Measurements from ENCODE around the gene ELFN2. TPM values are rescaled to one million over a fixed set of nuclear protein-coding genes. Genes with fewer than 3 reads are reported as not detected.
"Not testable (repeated sequence)": the region's sequence is repeated elsewhere in the genome, so short reads cannot be mapped to it uniquely, and the experiment has no call there.

The ELFN2 gene
- total RNA-seq, 1 donor: under 0.01 TPM

- no peak for DNase-seq (ENCODE audit: low read depth in 2 of 3, low spot score in 2 of 3)
Measured at GRCh38 chr22:37340331-37341262, 86.7 kb downstream of the ELFN2 start.

- DNase-seq (ENCODE audit: low read depth in 2 of 3, low spot score in 2 of 3): no peak
Measured at GRCh38 chr22:37338539-37339246, 88.6 kb downstream of the ELFN2 start.

GRCh38 chr22:37337204-37337943 lies 89.9 kb downstream of the ELFN2 start:
- no peak for DNase-seq (ENCODE audit: low read depth in 2 of 3, low spot score in 2 of 3)

GRCh38 chr22:37336579-37336978 lies 90.7 kb downstream of the ELFN2 start:
- no peak for DNase-seq (ENCODE audit: low read depth in 2 of 3, low spot score in 2 of 3)

GRCh38 chr22:37335806-37336199 lies 91.5 kb downstream of the ELFN2 start:
- no peak for DNase-seq (ENCODE audit: low read depth in 2 of 3, low spot score in 2 of 3)

DNA sequence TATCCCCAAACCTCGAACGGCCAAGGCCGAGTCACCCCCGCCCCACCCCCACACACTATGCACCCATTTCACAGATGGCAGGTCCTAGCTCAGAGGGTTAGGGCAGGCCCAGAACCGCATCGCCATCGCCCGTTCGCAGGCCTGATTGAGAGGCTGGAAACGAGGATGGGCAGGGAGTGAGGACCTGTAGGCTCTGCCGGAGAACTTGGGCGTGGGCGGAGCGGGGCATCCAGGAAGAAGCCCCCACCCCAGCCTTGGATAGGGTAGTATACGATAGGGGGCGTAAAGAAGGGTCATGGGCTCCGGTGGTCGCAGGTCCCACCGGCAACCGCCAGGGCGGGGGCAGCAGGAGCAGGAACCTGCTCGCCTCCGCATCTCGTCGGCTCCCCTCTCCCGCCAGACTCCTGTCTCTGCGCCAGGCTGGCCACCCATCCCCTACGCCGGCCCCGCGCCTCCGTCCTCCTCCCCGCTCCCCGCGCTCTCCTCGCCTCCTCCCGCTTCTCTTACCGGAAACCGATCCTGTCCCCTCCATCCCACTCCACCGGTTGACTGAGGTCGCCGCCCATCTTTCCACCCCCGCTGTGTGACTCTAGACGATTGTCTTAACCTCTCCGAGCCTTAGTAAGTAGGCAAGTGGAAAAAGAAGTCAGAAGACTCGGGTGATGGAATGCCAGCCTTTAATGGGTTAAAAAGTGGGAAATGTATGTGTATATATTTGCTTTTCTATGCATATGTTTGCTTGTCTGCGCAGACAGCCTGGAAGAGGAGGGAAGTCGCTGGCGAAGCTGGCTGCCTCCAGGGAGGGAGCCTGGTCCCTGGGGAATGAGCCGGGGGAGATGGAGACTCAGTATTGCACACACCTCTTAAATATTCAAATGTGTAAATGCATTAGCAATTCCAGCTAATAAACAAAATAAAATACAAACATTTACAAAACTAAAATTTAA lies 92.1 kb downstream of the ELFN2 start:
- no peak for DNase-seq (ENCODE audit: low read depth in 2 of 3, low spot score in 2 of 3)

GRCh38 chr22:37334461-37334858 lies 92.8 kb downstream of the ELFN2 start:
- DNase-seq (ENCODE audit: low read depth in 2 of 3, low spot score in 2 of 3): no peak

DNA sequence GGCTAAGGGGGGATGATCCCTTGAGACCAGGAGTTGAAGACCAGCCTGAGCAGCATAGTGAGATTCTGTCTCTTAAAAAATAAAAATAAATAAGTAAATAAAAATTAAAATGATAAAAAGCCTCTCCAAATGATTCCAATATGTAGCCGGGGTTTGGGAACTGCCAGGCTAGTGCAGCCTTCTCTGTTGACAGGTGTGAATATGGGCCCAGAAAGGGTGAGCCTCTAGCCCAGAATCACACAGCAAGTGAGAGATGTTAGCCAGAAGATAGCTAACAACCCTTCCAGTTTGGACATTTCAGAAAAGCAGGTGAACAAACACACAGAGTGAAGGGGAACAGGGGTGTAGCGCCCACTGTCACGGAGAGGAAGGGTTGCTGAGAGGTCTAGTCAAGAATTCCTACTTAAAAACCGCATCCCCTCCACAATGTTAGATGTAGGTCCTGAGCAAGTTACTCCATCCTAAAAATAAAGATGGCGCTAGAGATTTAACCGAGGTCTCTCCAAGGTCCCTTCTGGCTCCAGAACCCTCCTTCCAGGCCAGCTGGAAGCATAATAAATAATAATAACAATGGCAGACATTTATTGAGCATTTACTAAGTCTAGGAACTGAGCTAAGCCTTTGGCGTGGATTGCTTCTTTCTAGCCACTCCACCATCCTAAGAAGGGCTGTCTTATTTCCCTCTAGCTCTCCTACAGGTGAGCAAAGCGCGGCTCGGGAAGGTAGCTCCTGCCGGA lies 93.4 kb downstream of the ELFN2 start:
- no peak for DNase-seq (ENCODE audit: low read depth in 2 of 3, low spot score in 2 of 3)

- peak in 2 of 3 donors; percentile 50 to 55 for DNase-seq (ENCODE audit: low read depth in 2 of 3, low spot score in 2 of 3)
Measured at GRCh38 chr22:37331856-37332536, 95.3 kb downstream of the ELFN2 start.

DNA sequence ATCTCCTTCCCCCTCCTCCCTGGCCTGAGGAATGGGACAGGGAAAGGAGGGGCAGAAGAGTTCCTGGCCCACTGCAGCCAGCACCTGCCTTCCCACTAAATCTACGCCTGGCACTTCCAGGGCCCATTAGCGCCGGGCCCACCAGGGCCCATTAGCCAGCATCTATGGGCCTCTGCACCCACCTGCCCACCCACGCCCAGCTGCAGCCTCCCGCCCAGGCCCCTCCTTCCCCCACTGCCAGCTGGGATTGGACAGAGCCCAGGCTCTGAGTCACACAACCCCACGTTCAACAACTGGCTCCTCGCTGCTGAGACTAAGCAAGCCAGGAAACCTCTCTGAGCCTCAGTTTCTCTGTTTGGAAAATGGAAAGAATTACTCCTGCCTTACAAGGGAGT lies 96.2 kb downstream of the ELFN2 start:
- no peak for DNase-seq (ENCODE audit: low read depth in 2 of 3, low spot score in 2 of 3)

GRCh38 chr22:37330200-37331033 lies 96.9 kb downstream of the ELFN2 start:
- DNase-seq (ENCODE audit: low read depth in 2 of 3, low spot score in 2 of 3): peak in 2 of 3 donors; percentile 42 to 73

DNA sequence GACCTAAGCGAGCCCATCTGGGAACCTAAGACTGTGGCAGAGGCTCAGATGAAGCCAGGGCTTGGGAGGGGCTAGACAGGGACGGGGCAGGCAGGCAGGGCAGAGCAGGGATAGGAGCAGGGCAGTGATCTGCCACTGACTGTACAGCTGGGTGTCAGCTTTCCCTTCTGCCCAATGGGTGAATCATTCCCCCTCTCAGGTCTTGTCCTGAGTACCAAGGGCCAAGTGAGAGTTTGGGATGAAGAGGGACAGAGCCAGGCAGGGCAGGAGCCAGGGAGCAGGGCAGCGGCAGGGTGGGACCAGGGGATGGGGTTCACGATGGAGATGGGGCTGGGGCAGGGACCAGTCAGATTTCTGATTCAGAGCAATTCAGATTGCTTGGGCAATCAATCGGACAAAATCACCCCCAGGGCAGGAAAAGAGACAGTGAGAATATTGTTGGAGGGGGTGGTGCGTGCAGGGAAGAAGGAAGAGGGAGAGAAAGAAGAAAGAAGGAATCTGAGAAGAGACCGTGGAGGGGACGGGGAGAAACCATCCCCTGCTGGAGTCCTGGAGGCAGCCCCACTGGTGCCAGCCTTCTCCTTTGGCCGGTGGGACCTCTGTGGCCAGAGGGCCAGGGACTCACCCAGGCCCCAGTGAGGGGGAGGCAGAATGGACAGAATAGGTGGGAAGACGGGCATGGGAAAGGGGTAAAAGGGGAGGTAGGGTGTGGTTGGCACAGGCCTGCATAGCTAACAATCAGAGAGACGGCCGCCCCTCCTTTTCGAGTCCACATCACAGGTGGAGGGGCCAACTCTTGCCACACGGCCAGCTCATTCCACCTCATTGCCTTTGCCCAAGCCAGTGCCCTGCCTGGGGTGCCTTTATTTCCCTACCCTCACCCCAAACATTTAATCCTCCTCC lies 97.8 kb downstream of the ELFN2 start:
- DNase-seq (ENCODE audit: low read depth in 2 of 3, low spot score in 2 of 3): no peak

DNA sequence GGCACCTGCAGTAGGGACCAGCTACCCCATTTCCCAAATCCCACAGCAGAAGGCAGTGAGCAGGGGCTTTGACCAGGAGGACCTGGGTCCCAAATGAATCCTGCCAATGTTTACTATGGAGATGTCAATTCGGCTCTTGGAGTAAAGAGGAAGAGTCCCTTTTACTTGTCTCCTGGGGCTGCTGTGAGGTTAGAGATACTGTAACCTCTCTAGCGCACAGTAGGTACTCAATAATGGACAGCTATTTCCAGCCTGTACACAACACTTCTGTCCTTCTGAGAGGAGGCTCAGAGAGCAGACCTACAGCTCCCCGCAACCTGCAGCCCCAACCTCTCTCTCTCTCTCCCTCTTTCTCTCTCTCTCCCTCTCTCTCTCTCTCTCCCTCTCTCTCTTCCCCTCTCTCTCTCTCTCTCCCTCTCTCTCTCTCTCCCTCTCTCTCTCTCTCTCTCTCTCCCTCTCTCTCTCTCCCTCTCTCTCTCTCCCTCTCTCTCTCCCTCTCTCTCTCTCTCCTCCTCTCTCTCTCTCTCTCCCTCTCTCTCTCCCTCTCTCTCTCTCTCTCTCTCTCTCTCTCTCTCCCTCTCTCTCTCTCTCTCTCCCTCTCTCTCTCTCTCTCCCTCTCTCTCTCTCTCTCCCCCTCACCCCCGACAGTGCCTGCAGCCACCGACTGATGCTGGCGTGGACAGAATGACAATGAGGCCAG lies 98.6 kb downstream of the ELFN2 start:
- DNase-seq (ENCODE audit: low read depth in 2 of 3, low spot score in 2 of 3): not testable (repeated sequence)

DNA sequence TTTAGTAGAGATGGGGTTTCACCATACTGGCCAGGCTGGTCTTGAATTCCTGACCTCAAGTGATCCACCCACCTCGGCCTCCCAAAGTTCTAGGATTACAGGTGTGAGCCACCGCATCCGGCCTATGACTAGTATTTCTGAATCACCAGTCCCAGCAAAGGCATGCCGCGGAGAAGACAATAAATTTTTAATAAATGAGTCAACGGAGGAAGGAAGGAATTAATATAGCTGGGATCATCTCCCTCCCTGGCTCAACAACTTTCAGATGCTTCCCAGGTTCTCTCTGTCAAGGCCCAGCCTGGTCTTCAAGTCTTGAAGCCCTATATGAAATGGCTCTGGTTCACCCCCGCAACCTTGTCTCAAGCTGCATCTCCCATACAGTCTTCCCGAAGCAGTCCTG lies 99.3 kb downstream of the ELFN2 start:
- DNase-seq (ENCODE audit: low read depth in 2 of 3, low spot score in 2 of 3): no peak

- DNase-seq (ENCODE audit: low read depth in 2 of 3, low spot score in 2 of 3): no peak
Measured at GRCh38 chr22:37326726-37327125, 100.6 kb downstream of the ELFN2 start.

- DNase-seq (ENCODE audit: low read depth in 2 of 3, low spot score in 2 of 3): no peak
Measured at GRCh38 chr22:37325039-37325395, 102.3 kb downstream of the ELFN2 start.
